Psoas muscle (tissue), 8 donors: ENCODE results near the gene TWF2. TPM values are rescaled to one million over a fixed set of nuclear protein-coding genes. Genes with fewer than 3 reads are reported as not detected.
"Not testable (repeated sequence)": the region's sequence is repeated elsewhere in the genome, so short reads cannot be mapped to it uniquely, and the experiment has no call there.

Experiments
- ATAC-seq, 4 donors: fragments of 200-7000 bp; cut with Tn5 transposase; one replicate each; pipeline ENCODE4 v1.9.1; 2020; ENCODE audit warnings: moderate library complexity in 3 of 4, mild to moderate bottlenecking in 2 of 4
- DNase-seq, 2 donors: peaks; one replicate each; pipeline ENCODE4 v3.0.0-alpha.2; 2020
- H3K27ac ChIP-seq: fragments of 200-600 bp; one replicate; pipeline ENCODE4 v1.8.0; 2022
- H3K27me3 ChIP-seq, 3 donors: fragments of 200-600 bp in 1 of 3; one replicate each; pipeline versions ENCODE4 v1.6.1 to v1.8.0; 2013 to 2022; ENCODE audit warnings: low read length in 2 of 3, mild to moderate bottlenecking in 2 of 3, moderate library complexity in 1 of 3; ENCODE audit not compliant: insufficient read depth in 3 of 3
- H3K36me3 ChIP-seq, 2 donors: fragments of 200-600 bp in 1 of 2; one replicate each; pipeline versions ENCODE4 v1.6.1 to v1.8.0; 2013 to 2022; ENCODE audit warnings: low read depth in 1 of 2, mild to moderate bottlenecking in 1 of 2, moderate library complexity in 1 of 2; ENCODE audit not compliant: insufficient read depth in 1 of 2
- H3K4me1 ChIP-seq: fragments of 200-600 bp; one replicate; pipeline ENCODE4 v1.8.0; 2022
- H3K4me3 ChIP-seq: fragments of 200-600 bp; one replicate; pipeline ENCODE4 v1.8.0; 2022; ENCODE audit warnings: mild to moderate bottlenecking
- H3K9me3 ChIP-seq: fragments of 200-600 bp; one replicate; pipeline ENCODE4 v1.8.0; 2022
- WGBS, 3 donors: extraction: QIAGEN DNeasy Blood & Tissue Kit; methylation state at CpG; one replicate each; pipeline versions ENCODE4 v1.1.6 to v1.1.7; 2013; 5-methylcytosine and 5-hydroxymethylcytosine counted together
- intact Hi-C, 2 donors: fragments of 100-400 bp; cut with DNase I; formaldehyde crosslinking; loops; one replicate each; pipeline versions ENCODE4 v1.11.0 to v1.14.2; 2022
- long read RNA-seq, 2 donors: library from polyadenylated mRNA; unstranded; transcript quantifications; one replicate each; pipeline ENCODE4 v2.0.0, GENCODE V29; 2021
- polyA plus RNA-seq, 3 donors: library from polyadenylated mRNA; stranded (reverse); fragments of 200-250 nt; gene quantifications; one replicate each; pipeline ENCODE4 v1.2.3, GENCODE V29; 2013
- total RNA-seq, 4 donors: library from RNA; stranded (reverse); fragmentation: NEBNext Ultra II Directional in 2 of 4; extraction: Animal tissue kit (Norgen Biotek cat#: 25700) in 2 of 4; gene quantifications; one replicate each; pipeline versions ENCODE4 v1.2.1 to v1.2.4, GENCODE V29; 2021 to 2023
- TF ChIP-seq, protein P1 (sequence below): fragments of 200-600 bp; IDR thresholded peaks from one replicate; pipeline ENCODE4 v1.8.0; 2022; ENCODE audit warnings: antibody characterized with exemption
- donor health status: healthy with polysubstance abuse.
- donor health status: DM: no; HTN: no; CAD: no; lungs with moderate emphysema.
- donor health status: Bipolar disorder and iron deficiency.
- donor health status: healthy.
- donor health status: DM: yes; HTN: yes; CAD: no.
- donor health status: DM: no; HTN: no; CAD: no.
- donor health status: DM: no; HTN: no; CAD: no.
- donor health status: DM: yes; HTN: yes; CAD: no.

Gene TWF2
- total RNA-seq (100 to 1,000 TPM in 3 of 4 donors, 10 to 100 TPM in 1; 74.9 to 224 (median 138) TPM), polyA plus RNA-seq (100 to 1,000 TPM in 1 of 3 donors, 10 to 100 TPM in 2; 19.6 to 160 (median 74.6) TPM)
- long read RNA-seq, donor 1, transcript TWF2-201 (9 exons, 1,718 nt), result major isoform, 17 of 114 reads
- long read RNA-seq, donor 1, partial matches to known transcripts, result 87 of 114 reads
- long read RNA-seq, donor 1, other reads (novel, unspliced or antisense), result 10 of 114 reads
- long read RNA-seq, donor 2, transcript TWF2-201 (9 exons, 1,718 nt), result major isoform, 17 of 284 reads
- long read RNA-seq, donor 2, partial matches to known transcripts, result 250 of 284 reads
- long read RNA-seq, donor 2, other reads (novel, unspliced or antisense), result 17 of 284 reads

- DNase-seq, result peak; percentile 80 to 86
- intact Hi-C loops, result loop anchor here (2.0 to 5.0 kb wide), 2 partner anchors 38 kb away; partner anchors contain the start of gene WDR82 (in 1 of the 2)
- peak; percentile 53 to 61 (median 56) for ATAC-seq
- H3K4me3 ChIP-seq, result peak within 1 kb of the TSS; percentile 80
- H3K9me3 ChIP-seq, result no peaks in the 10 kb centered on the region
- WGBS, 3 donors, result 1% methylated on average over 64 to 92 of the region's 92 CpGs
- H3K36me3 ChIP-seq, result no peaks in the 10 kb centered on the region
- TF ChIP-seq, protein P1, sequence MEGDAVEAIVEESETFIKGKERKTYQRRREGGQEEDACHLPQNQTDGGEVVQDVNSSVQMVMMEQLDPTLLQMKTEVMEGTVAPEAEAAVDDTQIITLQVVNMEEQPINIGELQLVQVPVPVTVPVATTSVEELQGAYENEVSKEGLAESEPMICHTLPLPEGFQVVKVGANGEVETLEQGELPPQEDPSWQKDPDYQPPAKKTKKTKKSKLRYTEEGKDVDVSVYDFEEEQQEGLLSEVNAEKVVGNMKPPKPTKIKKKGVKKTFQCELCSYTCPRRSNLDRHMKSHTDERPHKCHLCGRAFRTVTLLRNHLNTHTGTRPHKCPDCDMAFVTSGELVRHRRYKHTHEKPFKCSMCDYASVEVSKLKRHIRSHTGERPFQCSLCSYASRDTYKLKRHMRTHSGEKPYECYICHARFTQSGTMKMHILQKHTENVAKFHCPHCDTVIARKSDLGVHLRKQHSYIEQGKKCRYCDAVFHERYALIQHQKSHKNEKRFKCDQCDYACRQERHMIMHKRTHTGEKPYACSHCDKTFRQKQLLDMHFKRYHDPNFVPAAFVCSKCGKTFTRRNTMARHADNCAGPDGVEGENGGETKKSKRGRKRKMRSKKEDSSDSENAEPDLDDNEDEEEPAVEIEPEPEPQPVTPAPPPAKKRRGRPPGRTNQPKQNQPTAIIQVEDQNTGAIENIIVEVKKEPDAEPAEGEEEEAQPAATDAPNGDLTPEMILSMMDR, result peak; percentile 33
- peaks cover 52% of the 10 kb centered on the region for H3K4me1 ChIP-seq
- H3K27ac ChIP-seq, result peak within 1 kb of the TSS; percentile 94
- no peaks in the 10 kb centered on the region for H3K27me3 ChIP-seq
These were observed at the start of gene TWF2 for GRCh38 chr3:52238761-52239701. TSS of gene TWF2 (minus strand) at chr3:52239158. CDS start at chr3:52239016, 142 bp downstream.

DNA sequence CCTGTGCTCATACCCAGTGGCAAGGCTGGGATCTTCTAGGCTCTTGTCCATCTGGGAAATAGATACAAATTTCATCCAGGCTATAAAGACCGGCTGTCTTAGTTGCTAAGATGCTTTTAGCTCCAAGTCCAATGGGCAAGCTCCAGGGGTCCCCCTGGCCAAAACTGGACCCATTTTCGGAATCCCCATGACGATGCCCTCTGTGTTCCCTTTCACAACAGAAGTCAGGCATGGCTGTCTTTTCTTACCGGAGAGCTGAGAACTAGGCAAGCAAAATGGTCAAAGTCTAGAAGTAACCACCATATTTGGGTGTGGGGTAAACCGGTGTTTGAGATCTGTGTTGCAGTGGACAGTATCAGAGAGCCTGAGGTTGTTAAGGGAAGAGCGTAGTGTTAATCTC, 49.7 kb upstream of the TWF2 start:
- WGBS, 3 donors, result 87 to 93% (median 89%) methylated on average over 6 of the region's 6 CpGs
- no peaks in the 10 kb centered on the region for H3K27me3 ChIP-seq

GRCh38 chr3:52286777-52287110, 47.8 kb upstream of the TWF2 start:
- H3K4me1 ChIP-seq, result peaks cover 15% of the 10 kb centered on the region
- 63 to 72% (median 66%) methylated on average over 8 of the region's 8 CpGs for WGBS, 3 donors
- H3K27ac ChIP-seq, result peak overlapping the region; percentile 97
- TF ChIP-seq, protein P1, result no peak
- intact Hi-C loops, result loop anchor here in 1 of 2 donors (1.0 kb wide), 1 partner anchor 8 kb away; the partner anchor contains the start of gene WDR82
- DNase-seq (no peak), ATAC-seq (no peak)
- peaks cover 0 to 28% of the 10 kb centered on the region in 2 donors for H3K36me3 ChIP-seq
- no peaks in the 10 kb centered on the region for H3K9me3 ChIP-seq
- no peaks in the 10 kb centered on the region for H3K27me3 ChIP-seq
- peak overlapping the region; percentile 80 for H3K4me3 ChIP-seq

More for the DNA sequence above, 49.7 kb upstream of the TWF2 start:
- intact Hi-C loops, result no loop called here
- H3K36me3 ChIP-seq, result peaks cover 0 to 37% of the 10 kb centered on the region in 2 donors
- ATAC-seq (no peak), DNase-seq (no peak)
- no peaks in the 10 kb centered on the region for H3K9me3 ChIP-seq
- no peak overlapping the region for H3K27ac ChIP-seq
- peaks cover 15% of the 10 kb centered on the region for H3K4me1 ChIP-seq
- TF ChIP-seq, protein P1, result no peak
- H3K4me3 ChIP-seq, result peak overlapping the region; percentile 80

DNA sequence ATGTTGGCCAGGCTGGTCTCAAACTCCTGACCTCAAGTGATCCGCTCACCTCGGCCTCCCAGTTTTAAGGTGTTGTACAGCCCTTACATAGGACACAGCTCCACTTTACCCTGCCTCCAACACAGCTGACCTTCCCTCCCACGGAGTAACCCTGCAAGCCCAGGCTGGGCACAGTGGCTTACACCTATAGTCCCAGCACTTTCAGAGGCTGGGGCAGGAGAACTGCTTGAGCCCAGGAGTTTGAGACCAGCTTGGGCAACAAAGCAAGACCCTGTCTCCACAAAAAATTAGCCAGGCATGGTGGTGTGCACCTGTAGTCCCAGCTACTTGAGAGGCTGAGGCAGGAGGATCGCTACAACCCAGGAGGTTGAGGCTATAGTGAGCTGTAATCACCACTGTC, 45.1 kb upstream of the TWF2 start:
- intact Hi-C loops, H3K4me3 ChIP-seq, H3K9me3 ChIP-seq, ATAC-seq, H3K27ac ChIP-seq, DNase-seq, H3K27me3 ChIP-seq: not testable (repeated sequence)
- peaks cover 32% of the 10 kb centered on the region for H3K4me1 ChIP-seq
- 87 to 91% (median 90%) methylated on average over 4 of the region's 4 CpGs for WGBS, 3 donors
- H3K36me3 ChIP-seq, result peaks cover 0 to 16% of the 10 kb centered on the region in 2 donors

- H3K36me3 ChIP-seq, result peaks cover 0 to 16% of the 10 kb centered on the region in 2 donors
- H3K4me3 ChIP-seq, result no peak overlapping the region
- WGBS, 3 donors, result 82 to 88% (median 88%) methylated on average over 1 of the region's 1 CpG
- intact Hi-C loops, result no loop called here
- TF ChIP-seq, protein P1, result no peak
- no peaks in the 10 kb centered on the region for H3K27me3 ChIP-seq
- no peak for ATAC-seq
- H3K9me3 ChIP-seq, result no peaks in the 10 kb centered on the region
- peaks cover 25% of the 10 kb centered on the region for H3K4me1 ChIP-seq
- no peak overlapping the region for H3K27ac ChIP-seq
- DNase-seq, result no peak
These were observed 44.3 kb upstream of the TWF2 start for GRCh38 chr3:52283306-52283705.
